Glutamatergic neuron (in vitro differentiated cells): ENCODE measurements around the gene BATF3. TPM values are rescaled to one million over a fixed set of nuclear protein-coding genes. Genes with fewer than 3 reads are reported as not detected.

Experiments used
- DNase-seq: peaks from one replicate; pipeline ENCODE4 v3.0.0; 2022
- H3K27ac Mint-ChIP-seq: one replicate; pipeline ENCODE4 v1.8.0; 2020; ENCODE audit warnings: mild to moderate bottlenecking, mixed read lengths, inconsistent platforms; ENCODE audit not compliant: unreplicated experiment
- H3K27me3 Mint-ChIP-seq: one replicate; pipeline ENCODE4 v1.8.0; 2020; ENCODE audit warnings: mild to moderate bottlenecking, moderate library complexity, mixed read lengths, inconsistent platforms; ENCODE audit not compliant: unreplicated experiment
- H3K36me3 Mint-ChIP-seq: one replicate; pipeline ENCODE4 v1.8.0; 2020; ENCODE audit warnings: mild to moderate bottlenecking, mixed read lengths, inconsistent platforms; ENCODE audit not compliant: unreplicated experiment
- H3K4me1 Mint-ChIP-seq: one replicate; pipeline ENCODE4 v1.8.0; 2020; ENCODE audit warnings: mild to moderate bottlenecking, low read depth, mixed read lengths, inconsistent platforms; ENCODE audit not compliant: unreplicated experiment
- H3K4me3 Mint-ChIP-seq: one replicate; pipeline ENCODE4 v1.8.0; 2020; ENCODE audit warnings: mild to moderate bottlenecking, mixed read lengths, inconsistent platforms; ENCODE audit not compliant: unreplicated experiment
- H3K9me3 Mint-ChIP-seq: one replicate; pipeline ENCODE4 v1.8.0; 2020; ENCODE audit warnings: mild to moderate bottlenecking, moderate library complexity, mixed read lengths, inconsistent platforms; ENCODE audit not compliant: unreplicated experiment
- long read RNA-seq: library from polyadenylated mRNA; unstranded; transcript quantifications from one replicate; pipeline ENCODE4 v2.0.0, GENCODE V29; 2020; ENCODE audit not compliant: unreplicated experiment
- total RNA-seq: library from RNA; stranded (reverse); fragmentation: NEBNext Ultra II Directional; extraction: Animal tissue kit (Norgen Biotek cat#: 25700); gene quantifications from one replicate; pipeline ENCODE4 v1.2.1, GENCODE V29; 2021; ENCODE audit not compliant: unreplicated experiment
- TF ChIP-seq, protein P1 (sequence below): fragments of 200-600 bp; sonication (generic); IDR thresholded peaks from one replicate; pipeline ENCODE4 v1.5.0; 2021; ENCODE audit not compliant: partially characterized antibody, unreplicated experiment

Gene BATF3
- 0.56 TPM for total RNA-seq
- long read RNA-seq, result 0 reads

DNA sequence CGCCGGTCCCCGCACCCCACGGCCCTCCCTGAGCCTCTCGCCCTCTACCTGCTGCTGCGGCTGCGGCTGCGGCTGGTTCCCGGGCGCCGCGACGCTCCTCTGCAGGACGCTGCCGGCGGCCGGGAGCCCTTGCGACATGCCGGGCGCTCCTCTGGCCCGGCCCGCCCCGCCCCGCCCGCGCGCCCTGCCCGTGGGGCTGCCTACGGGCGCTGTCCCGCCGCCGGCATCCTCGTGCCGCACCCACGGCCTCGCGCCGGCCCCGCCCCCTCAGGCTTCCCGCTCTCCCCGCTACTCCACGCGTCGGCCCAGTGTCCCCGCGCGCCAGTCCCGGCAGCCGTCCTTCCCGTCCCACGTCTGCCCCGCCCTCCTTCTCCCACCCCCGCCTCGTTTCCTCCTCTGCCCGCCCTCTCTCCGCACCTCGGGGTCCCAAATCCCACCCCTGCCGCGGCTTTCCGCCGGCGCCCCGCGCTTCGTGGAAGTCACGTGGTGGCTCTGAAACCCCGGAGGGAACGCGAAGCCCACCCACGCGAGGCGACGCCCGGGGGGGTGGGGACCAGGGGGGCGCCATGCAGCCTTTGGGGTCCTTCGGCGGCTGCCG, at the start of gene BATF3:
Gene BATF3, minus strand, starts transcription at position 216 of the 598 bp plus-strand sequence. Its CDS starts 78 bp downstream, at position 138.
- H3K27me3 Mint-ChIP-seq, result peaks cover 15% of the 10 kb centered on the region
- peaks cover 4% of the 10 kb centered on the region for H3K4me1 Mint-ChIP-seq
- H3K27ac Mint-ChIP-seq, result no peak within 1 kb of the TSS
- H3K36me3 Mint-ChIP-seq, result no peaks in the 10 kb centered on the region
- peak within 1 kb of the TSS; percentile 83 for H3K4me3 Mint-ChIP-seq
- H3K9me3 Mint-ChIP-seq, result peaks cover 7% of the 10 kb centered on the region
- TF ChIP-seq, protein P1, sequence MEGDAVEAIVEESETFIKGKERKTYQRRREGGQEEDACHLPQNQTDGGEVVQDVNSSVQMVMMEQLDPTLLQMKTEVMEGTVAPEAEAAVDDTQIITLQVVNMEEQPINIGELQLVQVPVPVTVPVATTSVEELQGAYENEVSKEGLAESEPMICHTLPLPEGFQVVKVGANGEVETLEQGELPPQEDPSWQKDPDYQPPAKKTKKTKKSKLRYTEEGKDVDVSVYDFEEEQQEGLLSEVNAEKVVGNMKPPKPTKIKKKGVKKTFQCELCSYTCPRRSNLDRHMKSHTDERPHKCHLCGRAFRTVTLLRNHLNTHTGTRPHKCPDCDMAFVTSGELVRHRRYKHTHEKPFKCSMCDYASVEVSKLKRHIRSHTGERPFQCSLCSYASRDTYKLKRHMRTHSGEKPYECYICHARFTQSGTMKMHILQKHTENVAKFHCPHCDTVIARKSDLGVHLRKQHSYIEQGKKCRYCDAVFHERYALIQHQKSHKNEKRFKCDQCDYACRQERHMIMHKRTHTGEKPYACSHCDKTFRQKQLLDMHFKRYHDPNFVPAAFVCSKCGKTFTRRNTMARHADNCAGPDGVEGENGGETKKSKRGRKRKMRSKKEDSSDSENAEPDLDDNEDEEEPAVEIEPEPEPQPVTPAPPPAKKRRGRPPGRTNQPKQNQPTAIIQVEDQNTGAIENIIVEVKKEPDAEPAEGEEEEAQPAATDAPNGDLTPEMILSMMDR, result no peak
- DNase-seq, result peak; percentile 37

- TF ChIP-seq, protein P1, result no peak
- H3K27me3 Mint-ChIP-seq, result no peaks in the 10 kb centered on the region
- H3K9me3 Mint-ChIP-seq, result no peaks in the 10 kb centered on the region
- H3K4me3 Mint-ChIP-seq, result no peak overlapping the region
- H3K36me3 Mint-ChIP-seq, result peaks cover 8% of the 10 kb centered on the region
- DNase-seq, result no peak
- peaks cover 1% of the 10 kb centered on the region for H3K4me1 Mint-ChIP-seq
- H3K27ac Mint-ChIP-seq, result no peak overlapping the region
These were observed 46.9 kb upstream of the BATF3 start for GRCh38 chr1:212746546-212746945.

DNA sequence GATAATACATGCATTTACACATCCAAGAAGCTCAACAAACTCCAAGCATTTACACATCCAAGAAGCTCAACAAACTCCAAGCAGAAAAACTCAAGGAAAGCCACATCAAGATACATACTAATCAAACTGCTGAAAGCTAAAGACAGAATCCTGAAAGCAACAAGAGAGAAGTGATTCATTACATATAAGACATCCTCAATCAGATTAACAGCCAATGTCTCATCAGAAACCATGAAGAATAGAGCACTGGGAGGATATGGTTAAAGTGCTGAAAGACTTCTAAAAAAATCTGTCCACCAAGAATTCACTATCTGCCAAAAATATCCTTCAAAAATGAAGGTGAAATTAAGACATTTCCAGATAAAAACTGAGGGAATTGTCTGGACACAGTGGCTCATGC, 45.7 kb upstream of the BATF3 start:
- H3K27ac Mint-ChIP-seq, result no peak overlapping the region
- H3K4me3 Mint-ChIP-seq, result no peak overlapping the region
- TF ChIP-seq, protein P1, result no peak
- DNase-seq, result no peak
- no peaks in the 10 kb centered on the region for H3K27me3 Mint-ChIP-seq
- peaks cover 12% of the 10 kb centered on the region for H3K36me3 Mint-ChIP-seq
- H3K9me3 Mint-ChIP-seq, result no peaks in the 10 kb centered on the region
- H3K4me1 Mint-ChIP-seq, result peaks cover 1% of the 10 kb centered on the region

- no peak overlapping the region for H3K27ac Mint-ChIP-seq
These were observed 44.3 kb upstream of the BATF3 start for GRCh38 chr1:212743901-212744475.

GRCh38 chr1:212738330-212738729, 38.7 kb upstream of the BATF3 start:
- no peak overlapping the region for H3K4me3 Mint-ChIP-seq
- no peaks in the 10 kb centered on the region for H3K27me3 Mint-ChIP-seq
- H3K4me1 Mint-ChIP-seq, result no peaks in the 10 kb centered on the region
- no peak for DNase-seq
- no peak overlapping the region for H3K27ac Mint-ChIP-seq
- TF ChIP-seq, protein P1, result no peak
- peaks cover 4% of the 10 kb centered on the region for H3K36me3 Mint-ChIP-seq
- no peaks in the 10 kb centered on the region for H3K9me3 Mint-ChIP-seq

More at GRCh38 chr1:212743901-212744475, 44.3 kb upstream of the BATF3 start:
- Mint-ChIP-seq H3K4me3 (no peak overlapping the region), H3K9me3 (no peaks in the 10 kb centered on the region), H3K36me3 (peaks cover 12% of the 10 kb centered on the region), H3K4me1 (no peaks in the 10 kb centered on the region), H3K27me3 (no peaks in the 10 kb centered on the region)
- TF ChIP-seq, protein P1, result no peak
- DNase-seq, result no peak
